ENCODE data around the gene CYP2D6.

CYP2D6 gene

GRCh38 chr22:42168476-42168875, 37.9 kb upstream of the CYP2D6 start:
- ChIA-PET POLR2A (no interaction called here), CTCF (interaction anchor here (0.9 to 8.3 kb wide), 6 partner anchors 9 to 275 kb away, joined by 3 to 80 read pairs (median 4); no protein-coding TSS in a partner anchor)
- no peak for TF ChIP-seq CTCF (IDR thresholded peaks at IDR 0.05; ENCODE audit: control extremely low read depth, extremely low read depth, low read depth, missing control alignments)
- DNase-seq (ENCODE audit: extremely low spot score) = no peak

DNA sequence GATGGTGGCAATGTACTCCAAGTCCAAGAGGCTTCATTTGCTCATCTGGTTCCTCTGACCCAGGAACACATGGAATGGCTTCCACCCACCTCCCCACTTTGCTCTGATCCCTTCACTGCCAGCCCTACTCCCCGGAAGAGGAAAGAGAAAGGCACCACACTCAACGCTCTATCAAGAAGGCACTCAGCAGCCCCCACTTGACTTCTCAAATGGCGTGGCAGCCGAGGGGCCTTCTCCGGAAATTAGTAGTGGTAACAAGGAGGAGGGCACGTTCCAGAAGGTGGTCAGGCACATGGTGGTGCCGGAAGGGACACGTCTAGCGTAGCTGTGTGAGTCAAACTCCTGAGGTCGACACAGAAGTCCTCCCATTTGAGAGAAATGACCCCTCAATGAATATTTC, 36.5 kb upstream of the CYP2D6 start:
- ChIA-PET CTCF (interaction anchor here (1.0 to 8.3 kb wide), 3 partner anchors 146 to 278 kb away, joined by 5 to 80 read pairs (median 5); no protein-coding TSS in a partner anchor), POLR2A (no interaction called here)
- DNase-seq (ENCODE audit: extremely low spot score) = no peak
- no peak for TF ChIP-seq CTCF (IDR thresholded peaks at IDR 0.05; ENCODE audit: control extremely low read depth, extremely low read depth, low read depth, missing control alignments)

DNA sequence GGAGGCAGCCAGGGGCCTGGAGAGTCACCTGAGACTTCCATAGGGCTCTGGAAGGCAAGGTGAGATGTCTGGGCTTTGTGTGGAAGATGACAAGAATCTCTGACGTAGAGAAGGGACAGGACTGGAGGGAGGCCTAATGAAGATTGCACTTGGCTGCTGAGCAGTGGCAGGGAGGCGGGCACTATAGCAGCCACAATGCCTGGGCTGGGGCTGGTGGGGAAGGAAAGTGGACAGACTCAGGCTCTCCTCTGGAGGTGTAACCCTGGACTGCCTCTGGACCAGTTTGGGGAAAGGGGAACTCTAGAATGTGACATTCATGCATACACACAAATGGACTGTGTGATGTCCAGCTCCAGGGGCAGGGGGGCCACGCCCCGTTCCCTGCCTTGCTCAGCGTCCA, 34.3 kb upstream of the CYP2D6 start:
- no peak for DNase-seq (ENCODE audit: extremely low spot score)
- POLR2A ChIA-PET = no interaction called here
- CTCF ChIA-PET = interaction anchor here (1.6 to 2.1 kb wide), 2 partner anchors 273 to 280 kb away, joined by 5 to 7 read pairs; no protein-coding TSS in a partner anchor
- TF ChIP-seq CTCF (IDR thresholded peaks at IDR 0.05; ENCODE audit: control extremely low read depth, extremely low read depth, low read depth, missing control alignments) = no peak

GRCh38 chr22:42163515-42163914, 32.9 kb upstream of the CYP2D6 start:
- CTCF ChIA-PET = interaction anchor here (1.0 to 2.1 kb wide), 2 partner anchors 72 to 274 kb away, joined by 3 to 7 read pairs; no protein-coding TSS in a partner anchor
- no peak for DNase-seq (ENCODE audit: extremely low spot score)
- POLR2A ChIA-PET = no interaction called here
- TF ChIP-seq CTCF (IDR thresholded peaks at IDR 0.05; ENCODE audit: control extremely low read depth, extremely low read depth, low read depth, missing control alignments) = no peak

GRCh38 chr22:42162728-42163489, 32.3 kb upstream of the CYP2D6 start:
- CTCF ChIA-PET = interaction anchor here (0.8 to 1.0 kb wide), 2 partner anchors 72 to 311 kb away, joined by 3 read pairs; no protein-coding TSS in a partner anchor
- no peak for TF ChIP-seq CTCF (IDR thresholded peaks at IDR 0.05; ENCODE audit: control extremely low read depth, extremely low read depth, low read depth, missing control alignments)
- POLR2A ChIA-PET = no interaction called here
- DNase-seq (ENCODE audit: extremely low spot score) = no peak

DNA sequence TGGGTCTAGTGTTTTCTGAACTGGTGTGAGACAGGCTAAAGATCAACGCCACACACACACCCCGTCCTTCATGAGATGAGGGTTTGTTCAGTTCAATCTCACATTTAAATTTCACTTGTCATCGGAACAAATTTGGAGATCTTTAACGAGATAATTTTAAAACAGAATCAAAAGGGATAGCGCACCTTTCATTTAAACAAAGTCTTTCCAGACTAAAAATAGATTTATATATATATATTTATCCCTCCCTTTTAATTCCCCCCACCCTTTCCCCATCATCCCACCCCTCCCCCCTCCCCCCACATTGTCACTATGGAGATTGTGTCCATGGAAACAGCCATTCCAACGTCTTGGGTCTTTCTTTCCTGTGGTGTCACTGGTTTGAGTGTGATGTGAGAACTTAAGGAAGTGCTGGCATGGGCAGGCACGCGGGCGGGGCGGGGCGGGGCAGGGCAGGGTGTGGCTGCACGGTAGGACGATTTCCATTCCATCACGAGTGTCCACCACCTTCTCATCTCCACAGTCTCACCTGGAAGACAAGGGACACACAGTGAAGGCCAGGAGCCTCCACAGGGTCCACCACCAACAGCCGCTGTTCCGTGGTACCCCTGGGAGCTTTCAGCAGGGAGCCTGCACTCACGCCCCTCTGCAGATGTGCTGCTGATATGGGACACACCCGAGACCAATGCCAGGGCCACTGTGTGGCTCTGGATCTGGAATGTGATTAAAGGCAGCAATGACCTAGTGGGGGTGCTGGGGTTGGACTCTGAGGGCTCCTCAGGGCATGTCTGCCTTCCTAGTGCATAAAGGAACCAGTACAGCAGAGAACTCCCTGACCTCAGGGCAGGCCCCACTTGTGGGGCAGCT, 30.5 kb upstream of the CYP2D6 start:
- CTCF ChIA-PET = interaction anchor here (1.1 to 2.3 kb wide), 2 partner anchors 277 to 283 kb away, joined by 3 to 9 read pairs; no protein-coding TSS in a partner anchor
- DNase-seq (ENCODE audit: extremely low spot score) = no peak
- POLR2A ChIA-PET = no interaction called here
- TF ChIP-seq CTCF (IDR thresholded peaks at IDR 0.05; ENCODE audit: control extremely low read depth, extremely low read depth, low read depth, missing control alignments) = no peak
